GM23248 (cell line): ENCODE data around the gene ATP2C2. TPM values are rescaled to one million over a fixed set of nuclear protein-coding genes. Genes with fewer than 3 reads are reported as not detected.
"Not testable (repeated sequence)": the region's sequence is repeated elsewhere in the genome, so short reads cannot be mapped to it uniquely, and the experiment has no call there.

Source experiments
- DNase-seq: peaks from one replicate; pipeline ENCODE4 v3.0.0-alpha.2; 2015
- H2AFZ ChIP-seq: fragments of 200-600 bp; sonication (generic); 2 replicates; pipeline ENCODE4 v1.6.1; 2016; ENCODE audit warnings: antibody characterized with exemption
- H3F3A ChIP-seq: fragments of 200-600 bp; sonication (generic); 2 replicates; pipeline ENCODE4 v1.6.1; 2016; ENCODE audit warnings: mild to moderate bottlenecking, antibody characterized with exemption, mixed run types; ENCODE audit not compliant: insufficient read depth
- H3K27ac ChIP-seq: fragments of 200-600 bp; sonication (generic); 2 replicates; pipeline ENCODE4 v1.5.1; 2016; ENCODE audit warnings: mild to moderate bottlenecking
- H3K27me3 ChIP-seq: fragments of 200-600 bp; sonication (generic); replicated peaks from 2 replicates; pipeline ENCODE4 v1.6.1; 2016; ENCODE audit warnings: mild to moderate bottlenecking; ENCODE audit not compliant: insufficient read depth
- H3K36me3 ChIP-seq: fragments of 200-600 bp; sonication (generic); 2 replicates; pipeline ENCODE4 v1.6.1; 2016; ENCODE audit warnings: low read depth, mild to moderate bottlenecking
- H3K4me1 ChIP-seq: fragments of 200-600 bp; sonication (generic); 2 replicates; pipeline ENCODE4 v1.6.1; 2016; ENCODE audit warnings: mild to moderate bottlenecking; ENCODE audit not compliant: insufficient read depth
- H3K4me2 ChIP-seq: fragments of 200-600 bp; sonication (generic); one replicate; pipeline ENCODE4 v1.6.1; 2016; ENCODE audit warnings: mild to moderate bottlenecking; ENCODE audit not compliant: unreplicated experiment
- H3K4me3 ChIP-seq: fragments of 200-600 bp; sonication (generic); 2 replicates; pipeline ENCODE4 v1.5.1; 2016; ENCODE audit warnings: mild to moderate bottlenecking
- H3K79me2 ChIP-seq: fragments of 200-600 bp; sonication (generic); 2 replicates; pipeline ENCODE4 v1.6.1; 2016; ENCODE audit warnings: mild to moderate bottlenecking; ENCODE audit not compliant: insufficient read depth
- H3K9ac ChIP-seq: fragments of 200-600 bp; sonication (generic); 2 replicates; pipeline ENCODE4 v1.6.1; 2016; ENCODE audit warnings: mild to moderate bottlenecking
- H3K9me2 ChIP-seq: fragments of 200-600 bp; sonication (generic); 2 replicates; pipeline ENCODE4 v1.6.1; 2016; ENCODE audit warnings: mixed run types, mild to moderate bottlenecking, moderate library complexity; ENCODE audit not compliant: insufficient read depth
- H3K9me3 ChIP-seq: fragments of 200-600 bp; sonication (generic); one replicate; pipeline ENCODE4 v1.6.1; 2017; ENCODE audit warnings: low read depth
- H4K20me1 ChIP-seq: fragments of 200-600 bp; sonication (generic); 2 replicates; pipeline ENCODE4 v1.6.0; 2016; ENCODE audit not compliant: insufficient read depth
- EZH2 ChIP-seq: fragments of 200-600 bp; sonication (generic); IDR thresholded peaks from 2 replicates; pipeline ENCODE4 v1.6.1; 2018; ENCODE audit warnings: antibody characterized with exemption, mild to moderate bottlenecking; ENCODE audit not compliant: insufficient read depth, poor library complexity, severe bottlenecking
- EZH2phosphoT487 ChIP-seq: fragments of 200-600 bp; sonication (generic); IDR thresholded peaks from 2 replicates; pipeline ENCODE4 v1.6.1; 2018; ENCODE audit warnings: antibody characterized with exemption, moderate library complexity, mild to moderate bottlenecking, low read depth; ENCODE audit not compliant: insufficient read depth
- WGBS, 2 experiments: methylation state at CpG; one replicate each; pipeline ENCODE4 v1.1.6; 2015 to 2017; ENCODE audit warnings: low lambda C conversion rate in 2 of 2, low coverage in 1 of 2; ENCODE audit errors: missing lambda C conversion rate in 2 of 2; 5-methylcytosine and 5-hydroxymethylcytosine counted together
- in situ Hi-C: fragments of 300-500 bp; cut with MboI; formaldehyde crosslinking; loops from 2 replicates; pipeline ENCODE4 v1.15.0; 2020
- polyA plus RNA-seq: library from polyadenylated mRNA; unstranded; fragments of >200 nt; fragmentation: Nextera tagmentation; extraction: Ambion mirVana; gene quantifications from 2 replicates; pipeline ENCODE4 v1.2.1, GENCODE V29; 2016
- total RNA-seq: library from RNA; depleted of rRNA; stranded (reverse); fragments of >200 nt; shearing (Covaris generic); gene quantifications from 2 replicates; pipeline ENCODE4 v1.2.3, GENCODE V29; 2014

The ATP2C2 gene
- total and polyA plus RNA-seq, 2 experiments from 2014 or later = 0.84 TPM; not detected in 1

GRCh38 chr16:84396537-84397008, 28.2 kb downstream of the ATP2C2 start:
- H3K79me2 ChIP-seq = no peaks in the 10 kb centered on the region
- H3K36me3 ChIP-seq = no peaks in the 10 kb centered on the region
- H2AFZ ChIP-seq = no peak overlapping the region
- no peak for TF ChIP-seq EZH2phosphoT487
- no peak for TF ChIP-seq EZH2
- H3K9ac ChIP-seq = no peak overlapping the region
- no peaks in the 10 kb centered on the region for H3F3A ChIP-seq
- H3K27me3 ChIP-seq = peaks cover 29% of the 10 kb centered on the region
- no peaks in the 10 kb centered on the region for H3K9me2 ChIP-seq
- DNase-seq = no peak
- in situ Hi-C loops = no loop called here
- H4K20me1 ChIP-seq = no peaks in the 10 kb centered on the region
- no peaks in the 10 kb centered on the region for H3K4me1 ChIP-seq
- H3K4me2 ChIP-seq = no peak overlapping the region
- no peaks in the 10 kb centered on the region for H3K9me3 ChIP-seq
- H3K4me3 ChIP-seq = no peak overlapping the region
- 65 to 66% methylated on average over 8 to 9 of the region's 9 CpGs for WGBS, 2 experiments
- no peak overlapping the region for H3K27ac ChIP-seq

GRCh38 chr16:84397090-84397489, 28.8 kb downstream of the ATP2C2 start:
- Histone ChIP-seq H4K20me1 (no peaks in the 10 kb centered on the region), H3K4me2 (no peak overlapping the region), H3K9ac (no peak overlapping the region), H3F3A (no peaks in the 10 kb centered on the region), H3K9me3 (no peaks in the 10 kb centered on the region), H3K4me1 (no peaks in the 10 kb centered on the region), H3K9me2 (no peaks in the 10 kb centered on the region), H3K27ac (no peak overlapping the region), H3K27me3 (peaks cover 35% of the 10 kb centered on the region), H2AFZ (no peak overlapping the region), H3K36me3 (no peaks in the 10 kb centered on the region), H3K4me3 (no peak overlapping the region), H3K79me2 (no peaks in the 10 kb centered on the region)
- no peak for DNase-seq
- TF ChIP-seq EZH2 (no peak), EZH2phosphoT487 (no peak)
- 84 to 85% methylated on average over 6 of the region's 6 CpGs for WGBS, 2 experiments
- in situ Hi-C loops = no loop called here

GRCh38 chr16:84398701-84399100, 30.4 kb downstream of the ATP2C2 start:
- no peaks in the 10 kb centered on the region for H3F3A ChIP-seq
- no peak for DNase-seq
- no peaks in the 10 kb centered on the region for H3K36me3 ChIP-seq
- no peaks in the 10 kb centered on the region for H3K4me1 ChIP-seq
- WGBS, 2 experiments = 6 to 10% methylated on average over 10 of the region's 10 CpGs
- in situ Hi-C loops = no loop called here
- no peak overlapping the region for H3K9ac ChIP-seq
- H3K27ac ChIP-seq = no peak overlapping the region
- H3K9me2 ChIP-seq = no peaks in the 10 kb centered on the region
- no peak overlapping the region for H3K4me3 ChIP-seq
- no peak for TF ChIP-seq EZH2
- TF ChIP-seq EZH2phosphoT487 = no peak
- no peak overlapping the region for H3K4me2 ChIP-seq
- H3K79me2 ChIP-seq = no peaks in the 10 kb centered on the region
- no peaks in the 10 kb centered on the region for H4K20me1 ChIP-seq
- no peaks in the 10 kb centered on the region for H3K9me3 ChIP-seq
- peaks cover 32% of the 10 kb centered on the region for H3K27me3 ChIP-seq
- no peak overlapping the region for H2AFZ ChIP-seq

GRCh38 chr16:84399912-84400311, 31.6 kb downstream of the ATP2C2 start:
- H3K9me3 ChIP-seq, H3K4me1 ChIP-seq, H3K9me2 ChIP-seq, H2AFZ ChIP-seq, H3K27ac ChIP-seq, H4K20me1 ChIP-seq, H3K36me3 ChIP-seq, H3K79me2 ChIP-seq, H3F3A ChIP-seq, H3K4me3 ChIP-seq, in situ Hi-C loops, DNase-seq, H3K4me2 ChIP-seq, H3K9ac ChIP-seq: not testable (repeated sequence)
- 88% methylated on average over 2 of the region's 2 CpGs for WGBS, 2 experiments
- H3K27me3 ChIP-seq = peaks cover 38% of the 10 kb centered on the region

GRCh38 chr16:84403435-84403834, 35.1 kb downstream of the ATP2C2 start:
- H3K27ac ChIP-seq, DNase-seq, H3K4me1 ChIP-seq, H3K36me3 ChIP-seq, H3K79me2 ChIP-seq, H4K20me1 ChIP-seq, H2AFZ ChIP-seq, H3K9me3 ChIP-seq, H3F3A ChIP-seq, H3K4me3 ChIP-seq, H3K9me2 ChIP-seq, H3K9ac ChIP-seq, in situ Hi-C loops, H3K4me2 ChIP-seq: not testable (repeated sequence)
- 81 to 91% methylated on average over 3 to 5 of the region's 5 CpGs for WGBS, 2 experiments
- peaks cover 56% of the 10 kb centered on the region for H3K27me3 ChIP-seq
